GM18517 (cell line): ENCODE data around the gene MAGEA11.
"Not testable (repeated sequence)": the region's sequence is repeated elsewhere in the genome, so short reads cannot be mapped to it uniquely, and the experiment has no call there.

Experiments
- ATAC-seq: cut with Tn5 transposase; IDR thresholded peaks from one replicate; pipeline ENCODE4 v1.9.1; 2021; ENCODE audit warnings: mild to moderate bottlenecking, moderate library complexity; ENCODE audit not compliant: unreplicated experiment

MAGEA11 gene, protein sequence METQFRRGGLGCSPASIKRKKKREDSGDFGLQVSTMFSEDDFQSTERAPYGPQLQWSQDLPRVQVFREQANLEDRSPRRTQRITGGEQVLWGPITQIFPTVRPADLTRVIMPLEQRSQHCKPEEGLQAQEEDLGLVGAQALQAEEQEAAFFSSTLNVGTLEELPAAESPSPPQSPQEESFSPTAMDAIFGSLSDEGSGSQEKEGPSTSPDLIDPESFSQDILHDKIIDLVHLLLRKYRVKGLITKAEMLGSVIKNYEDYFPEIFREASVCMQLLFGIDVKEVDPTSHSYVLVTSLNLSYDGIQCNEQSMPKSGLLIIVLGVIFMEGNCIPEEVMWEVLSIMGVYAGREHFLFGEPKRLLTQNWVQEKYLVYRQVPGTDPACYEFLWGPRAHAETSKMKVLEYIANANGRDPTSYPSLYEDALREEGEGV

DNA sequence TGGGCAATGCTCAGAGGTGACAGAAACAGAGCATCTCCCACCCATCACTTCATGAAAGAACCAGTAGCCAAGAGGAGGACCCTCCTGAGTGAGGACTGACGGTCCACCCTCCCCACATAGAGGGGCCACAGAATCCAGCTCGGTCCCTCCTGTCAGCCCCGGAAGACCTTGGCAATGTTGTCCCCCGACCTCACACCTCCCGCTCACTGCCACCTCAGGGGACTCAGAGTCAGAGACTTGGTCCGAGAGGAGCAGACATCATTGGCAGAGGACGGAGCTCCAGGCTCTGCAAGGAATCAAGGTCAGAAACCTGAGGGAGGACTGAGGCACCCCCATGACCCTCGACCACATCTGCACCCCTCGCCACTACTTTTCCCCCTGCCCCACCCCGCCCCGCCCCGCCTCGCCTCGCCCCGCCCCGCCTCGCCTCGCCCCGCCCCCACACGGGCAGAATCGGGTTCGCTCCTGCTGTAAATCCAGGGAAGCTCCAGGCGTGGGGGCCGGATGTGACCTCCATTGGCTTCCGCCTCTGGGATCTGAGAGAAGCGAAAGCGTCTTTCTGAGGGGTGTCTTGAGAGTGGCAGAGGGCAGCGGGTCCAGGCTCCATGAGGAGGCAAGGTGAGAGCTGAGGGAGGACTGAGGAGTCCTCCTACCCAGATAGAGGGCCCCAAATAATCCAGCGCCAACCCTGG lies at the start of gene MAGEA11:
TSS of gene MAGEA11 (plus strand) at position 516 of the 692 bp plus-strand sequence. CDS start 1,100 bp downstream, outside the sequence.
- ATAC-seq = no peak

DNA sequence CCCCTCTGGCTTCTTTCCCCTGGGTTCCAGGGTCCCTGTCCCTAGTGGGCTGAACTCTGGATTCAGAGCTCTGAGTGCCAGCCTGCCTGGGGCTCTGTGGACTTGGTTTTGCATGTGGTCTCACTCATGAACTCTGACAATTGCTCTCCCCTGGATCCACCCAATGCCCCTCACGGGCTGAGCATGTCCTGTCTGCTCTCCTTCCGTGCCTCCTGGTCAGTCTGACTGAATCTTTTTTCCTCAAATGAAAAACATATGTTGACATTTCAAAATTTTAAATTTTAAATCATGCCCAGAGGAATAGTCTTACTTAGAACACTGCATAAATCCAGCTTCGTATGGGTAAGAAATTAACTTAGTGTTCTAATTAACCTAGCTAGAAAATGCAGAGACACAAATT lies 36.8 kb upstream of the MAGEA11 start:
- not testable (repeated sequence) for ATAC-seq

DNA sequence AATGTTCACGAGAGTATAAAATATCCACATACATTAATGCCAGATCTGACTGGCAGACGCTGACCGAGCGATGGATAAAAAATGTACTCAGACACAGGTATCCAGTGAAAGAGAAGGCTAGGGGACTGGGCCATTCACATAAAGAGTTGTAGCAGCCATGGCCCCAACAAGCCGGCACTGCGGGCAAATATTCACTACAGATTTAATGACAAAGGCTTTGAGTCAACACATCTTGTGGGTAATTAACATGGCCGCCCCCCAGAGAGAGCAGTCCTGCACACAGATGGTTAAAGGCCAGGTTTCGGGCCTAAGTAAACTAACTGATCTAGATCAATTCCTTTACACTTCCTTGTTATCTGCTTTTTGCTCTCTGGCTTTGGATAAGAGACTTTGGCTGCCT lies 36.3 kb upstream of the MAGEA11 start:
- not testable (repeated sequence) for ATAC-seq

DNA sequence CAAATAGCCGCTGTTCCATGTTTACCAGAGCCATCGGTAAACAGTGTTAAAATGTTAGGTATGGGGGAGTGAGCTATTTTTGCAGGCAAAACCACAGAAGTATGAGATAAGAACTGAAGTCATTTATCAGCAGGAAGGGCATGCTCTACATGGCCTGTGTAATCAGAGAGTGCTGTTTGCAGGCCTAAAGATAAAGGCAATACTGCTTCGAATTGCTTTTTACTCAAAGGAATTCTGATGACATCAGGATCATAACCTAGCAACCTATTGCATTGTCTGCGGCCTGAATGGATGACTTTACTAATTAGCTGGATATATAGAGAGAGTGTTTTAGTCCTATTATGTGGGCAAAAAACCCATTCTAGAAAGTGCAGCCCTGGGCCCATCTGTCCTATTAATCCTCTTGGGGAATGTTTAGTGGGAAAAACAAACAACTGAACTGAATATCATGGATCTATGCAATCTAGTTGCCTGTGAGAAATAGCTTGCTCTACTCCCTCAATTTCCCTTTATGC lies 32.6 kb upstream of the MAGEA11 start:
- ATAC-seq = not testable (repeated sequence)

DNA sequence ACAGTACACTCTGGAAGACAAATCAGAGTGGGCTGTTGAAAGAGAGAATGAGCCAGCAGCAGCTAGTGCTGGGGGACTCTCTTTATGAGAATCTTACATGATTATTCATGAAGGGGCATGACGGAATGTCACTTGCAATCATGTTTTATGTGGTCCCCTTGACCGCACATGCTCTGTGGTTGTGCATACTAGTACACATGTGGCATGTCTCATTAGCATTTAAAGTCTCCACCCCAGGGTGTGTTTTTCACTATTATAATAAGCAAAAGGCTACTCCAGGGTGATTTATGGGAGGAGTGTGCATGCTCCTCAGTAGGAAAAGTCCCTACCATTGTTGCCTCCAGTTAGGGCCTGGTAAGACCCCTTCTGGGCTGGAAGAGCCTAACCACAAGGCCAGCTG lies 30.7 kb upstream of the MAGEA11 start:
- no peak for ATAC-seq

DNA sequence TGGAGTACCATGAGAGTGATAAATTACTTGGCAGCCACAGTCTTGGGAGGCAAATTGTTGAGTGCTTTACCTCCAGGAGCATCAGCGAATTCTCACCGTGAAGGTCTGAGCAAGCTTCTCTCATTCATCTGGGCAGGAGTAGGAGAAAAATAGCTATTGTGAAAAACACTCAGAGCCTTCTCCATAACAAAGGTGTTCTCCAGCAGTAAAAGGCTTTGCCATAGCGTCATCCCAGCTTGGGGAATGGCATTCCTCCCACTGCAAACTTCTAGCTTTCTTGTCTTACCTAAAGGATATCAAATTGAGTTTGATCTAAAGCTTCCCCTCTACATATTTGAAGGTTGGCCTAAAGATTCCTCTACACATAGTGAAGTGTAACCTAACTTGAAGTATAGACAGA lies 29.8 kb upstream of the MAGEA11 start:
- no peak for ATAC-seq

DNA sequence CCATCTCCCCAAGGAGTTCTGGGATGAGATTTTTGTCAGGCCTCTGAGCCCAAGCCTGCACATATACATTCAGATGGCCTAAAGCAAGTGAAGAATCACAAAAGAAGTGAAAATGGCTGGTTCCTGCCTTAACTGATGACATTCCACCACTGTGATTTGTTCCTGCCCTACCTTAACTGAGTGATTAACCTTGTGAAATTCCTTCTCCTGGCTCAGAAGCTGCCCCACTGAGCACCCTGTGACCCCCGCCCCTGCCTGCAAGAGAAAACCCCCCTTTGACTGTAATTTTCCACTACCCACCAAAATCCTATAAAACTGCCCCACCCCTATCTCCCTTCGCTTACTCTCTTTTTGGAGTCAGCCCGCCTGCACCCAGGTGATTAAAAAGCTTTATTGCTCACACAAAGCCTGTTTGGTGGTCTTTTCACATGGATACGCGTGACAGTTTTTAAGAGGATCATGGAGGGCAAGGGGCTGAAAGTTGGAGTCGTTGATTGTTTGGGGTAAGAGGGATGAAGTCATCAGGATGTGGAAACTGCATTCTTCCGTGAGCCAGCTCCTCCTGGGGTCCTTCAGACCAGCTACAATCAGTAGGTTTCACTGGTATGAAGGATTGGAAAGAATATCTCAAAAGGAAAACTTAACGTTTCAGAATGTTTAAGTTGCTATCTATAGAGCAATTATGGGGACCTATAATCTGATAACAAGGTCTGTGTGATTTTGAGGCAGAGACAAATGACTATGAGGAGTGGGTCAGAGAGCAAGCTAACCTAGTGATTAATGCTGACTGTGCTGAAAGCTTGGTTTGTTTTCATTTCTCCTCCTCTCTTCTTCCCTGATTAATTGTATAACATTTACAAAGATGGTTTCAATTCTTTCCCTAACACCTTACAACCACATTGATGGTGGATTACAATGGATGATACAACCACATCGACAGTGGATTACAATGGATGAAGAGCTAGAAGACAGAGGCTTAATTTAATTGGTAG lies 28.6 kb upstream of the MAGEA11 start:
- no peak for ATAC-seq

DNA sequence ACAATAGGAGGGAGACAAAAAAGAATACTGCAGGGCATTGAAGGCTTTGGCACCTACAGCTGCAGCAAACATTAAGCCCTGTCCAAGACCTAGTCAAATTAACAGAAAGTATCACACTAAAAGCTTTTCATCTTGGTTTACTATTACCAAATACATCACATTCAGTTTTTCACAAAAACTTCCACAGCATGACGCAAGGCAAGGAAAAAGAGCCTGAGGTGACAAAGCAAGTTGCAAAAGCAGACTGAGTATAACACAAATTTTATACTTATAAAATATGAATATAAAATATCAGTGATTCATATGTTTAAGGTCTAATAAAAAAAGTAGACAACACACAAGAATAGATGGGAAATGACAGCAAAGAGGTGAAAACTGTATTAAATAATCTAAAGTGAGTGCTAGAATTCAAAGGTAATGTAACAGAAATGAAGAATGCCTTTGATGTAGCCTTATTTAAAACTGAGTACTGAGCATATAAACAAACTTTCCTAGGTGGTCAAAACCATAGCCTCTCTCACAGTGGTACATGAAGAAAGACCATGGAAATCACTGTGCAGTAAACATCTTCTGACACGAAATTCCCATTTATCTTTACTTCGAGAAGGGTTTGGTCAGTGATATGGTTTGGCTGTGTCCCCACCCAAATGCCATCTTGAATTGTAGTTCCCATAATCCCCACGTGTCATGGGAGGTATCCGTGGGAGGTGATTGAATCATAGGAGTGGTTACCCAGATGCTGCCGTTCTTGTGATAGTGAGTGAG lies 27.7 kb upstream of the MAGEA11 start:
- no peak for ATAC-seq

DNA sequence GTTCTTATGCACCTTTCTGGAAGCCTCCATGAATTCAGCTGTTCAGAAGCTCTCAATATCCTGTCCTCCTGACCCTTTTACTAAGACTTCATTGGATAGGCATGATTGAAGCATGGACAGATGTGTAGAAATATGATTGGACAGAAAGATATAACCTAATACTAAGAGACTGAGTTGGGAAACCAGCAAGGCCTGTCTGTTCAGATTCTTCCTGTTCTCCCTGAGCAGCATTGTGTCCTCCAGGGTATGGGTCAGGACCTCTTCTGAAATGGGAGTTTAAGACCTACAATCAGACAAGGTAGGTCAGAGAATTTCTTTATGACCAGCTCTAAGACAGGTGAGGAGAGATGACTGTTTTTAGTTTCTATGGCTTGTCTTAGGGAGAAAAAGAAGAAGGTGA lies 23.9 kb upstream of the MAGEA11 start:
- no peak for ATAC-seq

DNA sequence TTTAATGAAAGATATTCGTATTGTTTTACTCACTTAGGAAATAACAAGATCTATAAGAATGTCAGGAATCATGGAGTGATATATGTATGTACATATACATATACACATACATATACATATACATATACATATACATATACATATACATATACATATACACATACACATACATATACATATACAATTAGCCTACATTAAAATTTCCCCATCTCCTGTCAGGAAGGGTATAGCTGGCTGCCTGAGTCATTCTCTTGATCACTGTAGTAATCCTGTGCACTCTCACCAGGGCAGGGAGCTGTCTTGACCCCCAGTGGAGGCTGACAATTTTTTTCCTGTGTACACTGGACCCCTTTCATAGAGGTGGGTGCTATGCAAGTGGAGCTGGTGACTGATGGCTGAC lies 23.3 kb upstream of the MAGEA11 start:
- ATAC-seq = no peak

DNA sequence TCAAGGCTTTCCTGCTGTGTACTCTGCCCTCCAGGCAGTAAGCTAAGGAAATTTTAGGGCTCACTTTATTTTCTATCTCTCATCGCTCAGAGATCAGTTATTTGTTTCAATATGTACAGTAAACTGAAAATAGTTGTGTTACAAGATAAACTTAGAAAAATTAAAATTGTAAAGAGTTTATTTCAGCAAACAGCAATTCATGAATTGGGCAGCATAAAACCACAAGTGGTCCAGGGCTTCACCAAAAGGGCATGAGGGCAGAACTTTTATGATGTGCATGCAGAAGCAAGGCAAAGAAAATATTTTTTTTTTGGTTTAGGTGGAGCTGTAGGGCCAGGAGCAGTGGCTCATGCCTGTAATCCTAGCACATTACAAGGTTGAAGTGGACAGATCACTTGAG lies 20.1 kb upstream of the MAGEA11 start:
- ATAC-seq = no peak

DNA sequence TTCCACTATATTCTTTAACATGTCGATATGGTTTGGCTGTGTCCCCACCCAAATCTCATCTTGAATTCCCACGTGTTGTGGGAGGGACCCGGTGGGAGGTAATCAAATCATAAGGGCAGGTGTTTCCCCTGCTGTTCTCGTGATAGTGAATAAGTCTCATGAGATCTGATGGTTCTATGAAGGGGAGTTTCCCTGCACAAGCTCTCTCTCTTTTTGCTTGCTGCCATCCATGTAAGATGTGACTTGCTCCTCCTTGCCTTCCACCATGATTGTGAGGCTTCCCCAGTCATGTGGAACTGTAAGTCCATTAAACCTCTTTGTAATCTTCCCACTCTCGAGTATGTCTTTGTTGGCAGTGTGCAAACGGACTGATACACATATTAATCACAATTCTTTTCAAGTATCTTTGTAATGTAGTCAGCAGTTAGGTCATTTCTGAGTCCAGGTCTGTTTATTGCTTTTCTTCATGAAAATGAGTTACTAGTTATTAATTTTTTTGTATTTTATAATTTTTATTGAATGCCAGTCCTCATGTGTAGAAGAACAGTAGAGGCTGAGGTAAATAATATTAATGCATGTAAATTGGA lies 19.1 kb upstream of the MAGEA11 start:
- not testable (repeated sequence) for ATAC-seq

DNA sequence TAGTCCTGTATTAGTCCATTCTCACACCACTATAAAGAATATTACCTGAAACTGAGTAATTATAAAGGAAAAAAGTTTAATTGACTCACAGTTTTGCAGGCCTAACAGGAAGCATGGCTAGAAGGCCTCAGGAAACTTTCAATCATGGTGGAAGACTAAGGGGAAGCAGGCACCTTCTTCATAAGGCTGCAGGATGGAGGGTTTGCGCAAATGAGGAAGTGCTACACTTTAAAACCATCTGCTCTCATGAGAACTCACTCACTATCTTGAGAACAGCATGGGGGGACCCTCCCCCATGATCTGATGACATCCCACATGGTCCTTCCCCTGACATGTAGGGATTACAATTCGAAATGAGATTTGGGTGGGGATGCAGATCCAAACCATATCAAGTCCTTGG lies 12.1 kb upstream of the MAGEA11 start:
- no peak for ATAC-seq

DNA sequence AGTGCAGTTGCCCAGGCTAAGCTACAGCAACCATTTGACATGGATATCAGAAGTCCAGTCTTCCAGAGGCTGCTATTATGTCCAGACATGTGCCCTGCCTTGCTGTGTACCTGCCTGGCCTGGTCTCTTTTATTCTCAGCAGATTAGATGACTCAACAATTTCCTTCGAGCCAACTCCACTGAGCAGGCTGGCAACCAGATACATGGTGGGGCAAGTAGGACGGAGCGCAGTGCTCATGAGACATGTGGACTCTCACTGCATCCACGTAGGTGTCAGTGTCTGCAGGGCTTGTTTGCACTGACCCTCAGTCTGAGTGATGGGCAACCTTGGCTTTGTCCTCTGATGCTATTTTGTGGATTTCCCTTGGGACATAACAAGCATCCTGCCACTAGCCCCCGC lies 7.2 kb upstream of the MAGEA11 start:
- ATAC-seq = no peak

DNA sequence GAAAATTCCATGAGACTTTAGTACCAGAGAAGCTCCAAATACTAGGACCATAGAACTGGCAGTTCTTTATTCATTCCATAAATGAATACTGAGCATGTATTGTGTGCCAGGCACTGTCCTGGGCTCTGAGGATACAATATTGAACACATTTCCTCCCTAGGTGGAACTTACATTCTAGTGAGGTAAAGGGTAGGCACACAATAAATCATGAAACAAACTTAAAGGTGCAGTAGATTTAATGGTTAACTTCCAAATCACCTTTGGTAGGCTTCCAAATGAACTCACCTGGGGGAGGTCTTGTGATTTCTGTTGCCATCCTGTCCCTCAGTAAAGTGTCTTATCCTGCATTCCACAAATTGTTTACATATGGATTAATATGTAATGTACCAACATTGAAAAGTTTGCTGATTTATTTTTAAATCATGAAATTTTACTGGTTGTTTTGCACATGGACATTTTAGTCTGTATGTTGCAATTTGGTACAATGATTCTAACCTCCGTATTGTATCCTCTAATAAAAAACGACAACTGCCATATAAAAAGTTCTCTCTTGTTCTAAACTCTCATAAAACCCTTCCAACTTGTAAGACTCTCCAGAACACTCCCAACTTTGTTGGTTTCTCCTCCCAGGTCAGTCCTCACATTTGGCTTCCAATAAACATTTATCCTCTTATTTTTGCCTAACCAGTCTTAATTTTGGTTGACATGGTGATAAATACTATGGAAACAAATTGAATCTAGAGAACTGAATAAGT lies 4.5 kb upstream of the MAGEA11 start:
- no peak for ATAC-seq

DNA sequence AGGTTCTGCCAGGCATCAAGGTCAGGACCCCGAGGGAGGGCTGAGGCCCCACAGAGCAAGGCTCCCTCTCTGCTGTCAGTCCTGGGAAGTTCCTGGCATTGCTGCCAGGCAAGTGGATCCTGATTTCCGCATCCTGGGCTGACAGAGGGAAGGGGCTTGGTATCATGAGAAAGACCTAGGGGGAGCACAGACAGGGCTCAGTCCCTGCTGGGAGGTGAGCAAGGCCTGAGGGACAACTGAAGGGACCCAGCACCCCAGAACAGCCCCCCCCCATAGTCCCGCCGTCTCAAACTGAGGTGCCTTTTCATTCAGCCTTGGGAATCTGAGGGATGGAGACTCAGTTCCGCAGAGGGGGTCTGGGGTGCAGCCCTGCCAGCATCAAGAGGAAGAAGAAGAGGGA lies 971 bp downstream of the MAGEA11 start:
- ATAC-seq = no peak

DNA sequence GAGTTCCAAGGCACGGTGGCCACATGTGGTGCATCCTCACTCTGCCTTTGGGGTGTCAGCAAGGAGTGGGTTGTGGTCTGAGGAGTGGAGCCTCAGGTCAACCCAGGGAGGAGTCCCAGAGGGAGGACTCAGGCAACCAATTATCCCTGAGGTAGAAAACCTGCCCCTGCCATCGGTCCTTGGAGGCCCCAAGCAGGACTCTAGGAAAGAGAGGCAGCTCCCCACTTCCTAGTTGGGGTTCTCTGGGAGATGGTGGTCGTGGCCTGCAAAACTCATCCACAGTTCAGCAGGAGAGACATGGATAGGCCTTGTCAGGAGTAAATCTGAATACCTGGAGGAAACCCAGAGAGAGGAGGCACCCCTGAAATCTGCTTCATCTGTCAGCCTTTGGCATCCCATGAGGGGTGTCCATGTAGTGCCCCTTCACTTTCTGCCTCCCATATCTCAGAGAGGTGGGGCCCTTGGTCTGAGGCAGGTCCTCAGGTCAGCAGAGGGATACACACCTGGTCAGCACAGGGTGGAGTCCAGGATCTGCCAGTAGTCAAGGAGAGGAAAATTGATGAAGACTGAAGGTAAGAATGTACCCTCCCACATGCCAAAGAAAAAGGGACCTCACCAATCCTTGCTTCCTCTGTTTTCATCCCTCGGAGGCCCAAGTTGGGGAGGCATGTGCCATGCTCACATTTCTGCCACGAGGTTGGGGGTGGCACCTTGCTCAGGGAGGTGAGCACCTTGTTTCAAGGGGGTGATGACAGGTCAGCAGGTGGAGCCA lies 1.6 kb downstream of the MAGEA11 start:
- no peak for ATAC-seq

DNA sequence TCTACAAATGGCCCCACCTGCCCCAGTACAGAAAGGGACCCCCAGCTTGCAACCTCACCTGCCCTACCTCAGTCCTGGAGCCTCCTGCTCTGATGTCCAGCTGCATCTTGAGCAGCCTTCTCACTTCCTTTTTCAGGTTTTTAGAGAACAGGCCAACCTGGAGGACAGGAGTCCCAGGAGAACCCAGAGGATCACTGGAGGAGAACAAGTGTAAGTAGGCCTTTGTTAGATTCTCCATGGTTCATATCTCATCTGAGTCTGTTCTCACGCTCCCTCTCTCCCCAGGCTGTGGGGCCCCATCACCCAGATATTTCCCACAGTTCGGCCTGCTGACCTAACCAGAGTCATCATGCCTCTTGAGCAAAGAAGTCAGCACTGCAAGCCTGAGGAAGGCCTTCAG lies 3.6 kb downstream of the MAGEA11 start:
- peak; percentile 51 for ATAC-seq
